Panc1 (cell line): ENCODE measurements around the gene COL23A1. TPM values are rescaled to one million over a fixed set of nuclear protein-coding genes. Genes with fewer than 3 reads are reported as not detected.

Experiments used
- ATAC-seq: fragments of 200-7000 bp; cut with Tn5 transposase; 2 replicates; pipeline ENCODE4 v1.9.1; 2020; ENCODE audit warnings: mild to moderate bottlenecking, moderate library complexity
- BruUV-seq: library from RNA; stranded (reverse); fragments of 400-500 nt; replicated peaks from 2 replicates; lab custom pipeline; 2021; lab: Mats Ljungman, UMichigan
- CTCF ChIA-PET: fragments of 300-600 bp; sonication (Branson Sonifier 250); formaldehyde crosslinking; loops from one replicate; lab custom pipeline; 2022; ENCODE audit warnings: antibody characterized with exemption; lab: Charles Lee
- POLR2A ChIA-PET: fragments of 300-600 bp; sonication (Branson Sonifier 250); formaldehyde crosslinking; loops from one replicate; lab custom pipeline; 2022; ENCODE audit warnings: antibody characterized with exemption; lab: Charles Lee
- DNase-seq: peaks from one replicate; pipeline ENCODE4 v3.0.0-alpha.2; 2010; ENCODE audit warnings: low read depth, low spot score
- H3K27ac ChIP-seq: 2 replicates; pipeline ENCODE4 v1.5.1; 2011; ENCODE audit warnings: mild to moderate bottlenecking, low read length, inconsistent platforms
- H3K27me3 ChIP-seq: fragments of 200-500 bp; sonication (Bioruptor generic); 2 replicates; pipeline ENCODE4 v1.6.0; 2014; ENCODE audit warnings: low read length, inconsistent platforms; ENCODE audit not compliant: control insufficient read depth, insufficient read depth
- H3K36me3 ChIP-seq: fragments of 200-500 bp; sonication (Bioruptor generic); 2 replicates; pipeline ENCODE4 v1.5.1; 2014; ENCODE audit warnings: inconsistent platforms, mild to moderate bottlenecking, low read length, moderate library complexity; ENCODE audit not compliant: control insufficient read depth, insufficient read depth
- H3K4me1 ChIP-seq: 2 replicates; pipeline ENCODE4 v1.5.1; 2011; ENCODE audit warnings: inconsistent platforms, mild to moderate bottlenecking, low read length, moderate library complexity; ENCODE audit not compliant: control insufficient read depth, insufficient read depth
- H3K4me3 ChIP-seq, 2 experiments: 2 replicates each; pipeline ENCODE4 v1.5.1; 2011 to 2012; ENCODE audit warnings: low read depth in 2 of 2, low read length in 2 of 2, mild to moderate bottlenecking in 2 of 2, inconsistent platforms in 1 of 2, moderate library complexity in 1 of 2
- H3K9me3 ChIP-seq: fragments of 200-500 bp; sonication (Bioruptor generic); 2 replicates; pipeline ENCODE4 v1.5.1; 2014; ENCODE audit warnings: low read depth, mild to moderate bottlenecking, inconsistent platforms, low read length, moderate library complexity; ENCODE audit not compliant: control insufficient read depth, insufficient read depth
- POLR2AphosphoS5 ChIP-seq: IDR thresholded peaks from 2 replicates; pipeline ENCODE4 v1.6.1; 2012; ENCODE audit warnings: mild to moderate bottlenecking, low read depth, low read length, moderate library complexity
- TCF7L2 ChIP-seq: IDR thresholded peaks from 2 replicates; pipeline ENCODE4 v1.6.1; 2011; ENCODE audit warnings: mild to moderate bottlenecking, low read depth, low read length, inconsistent platforms
- in situ Hi-C: cut with HindIII; loops from 2 replicates; pipeline ENCODE4 v1.10.0; 2016; ENCODE audit warnings: low sequenced_read_pairs, low pct_unique_long_range_greater_than_20kb
- intact Hi-C: fragments of 100-400 bp; cut with micrococcal nuclease; formaldehyde crosslinking; loops from one replicate; pipeline ENCODE4 v1.10.0; 2022; ENCODE audit not compliant: unreplicated experiment
- total RNA-seq: library from RNA; stranded (reverse); gene quantifications from one replicate; pipeline ENCODE4 v1.2.1, GENCODE V29; 2021; ENCODE audit not compliant: unreplicated experiment
- TF ChIP-seq, protein P1 (sequence below): fragments of 450-650 bp; IDR thresholded peaks from 2 replicates; pipeline ENCODE4 v1.5.1; 2017; ENCODE audit warnings: mild to moderate bottlenecking
- TF ChIP-seq, protein P2 (sequence below), 2 experiments: IDR thresholded peaks; 2 replicates each; pipeline ENCODE4 v1.6.1; 2011 to 2012; ENCODE audit warnings: low read depth in 2 of 2, control low read depth in 1 of 2, low read length in 1 of 2, mild to moderate bottlenecking in 1 of 2, moderate library complexity in 1 of 2; ENCODE audit not compliant: insufficient read depth in 1 of 2

Gene COL23A1
- total RNA-seq, 1 experiment from 2014 or later = 0.05 TPM

DNA sequence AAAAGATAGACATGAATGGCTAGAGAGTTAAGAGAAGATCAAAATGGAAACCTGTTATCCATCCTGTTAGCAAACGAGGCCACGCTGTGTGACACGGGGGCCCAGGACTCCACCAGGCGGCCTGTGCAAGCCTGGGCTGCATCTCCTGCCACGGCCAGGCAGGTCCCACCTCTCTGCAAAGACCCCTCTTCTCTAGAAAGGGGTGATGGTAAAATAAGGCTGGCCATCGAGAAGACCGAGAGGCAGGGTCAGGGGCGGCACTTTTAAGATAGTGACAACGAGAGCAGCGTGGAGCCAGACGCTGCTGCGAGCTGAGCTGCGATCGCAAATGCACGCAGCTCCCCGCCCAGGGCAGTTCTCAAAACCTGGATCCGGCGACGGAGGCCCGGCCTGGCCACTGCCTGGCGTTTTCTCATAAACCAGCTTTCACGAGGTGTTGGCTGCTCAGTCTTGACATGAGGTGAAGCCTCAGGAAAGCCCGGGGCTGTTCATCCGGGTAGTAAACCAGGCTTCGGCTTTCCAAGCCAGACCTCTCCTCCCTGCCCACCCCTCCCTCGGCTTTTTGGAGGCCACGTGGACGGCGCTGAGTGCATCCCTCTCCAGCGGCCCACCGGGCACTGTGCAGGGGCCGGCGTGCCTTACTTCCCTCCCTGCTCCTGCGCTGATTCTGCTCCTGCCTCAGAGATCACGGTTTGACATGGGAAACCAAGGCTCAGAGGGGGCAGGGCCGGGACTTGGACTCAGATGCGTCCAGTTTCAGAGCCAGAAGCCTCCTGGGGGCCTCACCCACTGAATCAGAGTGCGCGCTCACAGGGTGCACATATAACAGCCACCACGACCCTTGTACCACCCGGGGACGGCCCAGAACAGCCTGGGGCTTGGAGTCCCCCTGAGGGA is 206.0 kb downstream of the COL23A1 start:
- ChIA-PET CTCF (no interaction called here), POLR2A (no interaction called here)
- H3K4me3 ChIP-seq = no peak overlapping the region
- H3K27me3 ChIP-seq = no peaks in the 10 kb centered on the region
- intact Hi-C loops (no loop called here), in situ Hi-C loops (no loop called here)
- ATAC-seq = no peak
- H3K36me3 ChIP-seq = no peaks in the 10 kb centered on the region
- DNase-seq = no peak
- H3K9me3 ChIP-seq = no peaks in the 10 kb centered on the region
- H3K4me1 ChIP-seq = no peaks in the 10 kb centered on the region
- BruUV-seq = no TSS peak
- no peak overlapping the region for H3K27ac ChIP-seq
- TF ChIP-seq, protein P1, sequence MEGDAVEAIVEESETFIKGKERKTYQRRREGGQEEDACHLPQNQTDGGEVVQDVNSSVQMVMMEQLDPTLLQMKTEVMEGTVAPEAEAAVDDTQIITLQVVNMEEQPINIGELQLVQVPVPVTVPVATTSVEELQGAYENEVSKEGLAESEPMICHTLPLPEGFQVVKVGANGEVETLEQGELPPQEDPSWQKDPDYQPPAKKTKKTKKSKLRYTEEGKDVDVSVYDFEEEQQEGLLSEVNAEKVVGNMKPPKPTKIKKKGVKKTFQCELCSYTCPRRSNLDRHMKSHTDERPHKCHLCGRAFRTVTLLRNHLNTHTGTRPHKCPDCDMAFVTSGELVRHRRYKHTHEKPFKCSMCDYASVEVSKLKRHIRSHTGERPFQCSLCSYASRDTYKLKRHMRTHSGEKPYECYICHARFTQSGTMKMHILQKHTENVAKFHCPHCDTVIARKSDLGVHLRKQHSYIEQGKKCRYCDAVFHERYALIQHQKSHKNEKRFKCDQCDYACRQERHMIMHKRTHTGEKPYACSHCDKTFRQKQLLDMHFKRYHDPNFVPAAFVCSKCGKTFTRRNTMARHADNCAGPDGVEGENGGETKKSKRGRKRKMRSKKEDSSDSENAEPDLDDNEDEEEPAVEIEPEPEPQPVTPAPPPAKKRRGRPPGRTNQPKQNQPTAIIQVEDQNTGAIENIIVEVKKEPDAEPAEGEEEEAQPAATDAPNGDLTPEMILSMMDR = no peak
- no peak for TF ChIP-seq POLR2AphosphoS5
- TF ChIP-seq TCF7L2 = no peak
- TF ChIP-seq, protein P2, sequence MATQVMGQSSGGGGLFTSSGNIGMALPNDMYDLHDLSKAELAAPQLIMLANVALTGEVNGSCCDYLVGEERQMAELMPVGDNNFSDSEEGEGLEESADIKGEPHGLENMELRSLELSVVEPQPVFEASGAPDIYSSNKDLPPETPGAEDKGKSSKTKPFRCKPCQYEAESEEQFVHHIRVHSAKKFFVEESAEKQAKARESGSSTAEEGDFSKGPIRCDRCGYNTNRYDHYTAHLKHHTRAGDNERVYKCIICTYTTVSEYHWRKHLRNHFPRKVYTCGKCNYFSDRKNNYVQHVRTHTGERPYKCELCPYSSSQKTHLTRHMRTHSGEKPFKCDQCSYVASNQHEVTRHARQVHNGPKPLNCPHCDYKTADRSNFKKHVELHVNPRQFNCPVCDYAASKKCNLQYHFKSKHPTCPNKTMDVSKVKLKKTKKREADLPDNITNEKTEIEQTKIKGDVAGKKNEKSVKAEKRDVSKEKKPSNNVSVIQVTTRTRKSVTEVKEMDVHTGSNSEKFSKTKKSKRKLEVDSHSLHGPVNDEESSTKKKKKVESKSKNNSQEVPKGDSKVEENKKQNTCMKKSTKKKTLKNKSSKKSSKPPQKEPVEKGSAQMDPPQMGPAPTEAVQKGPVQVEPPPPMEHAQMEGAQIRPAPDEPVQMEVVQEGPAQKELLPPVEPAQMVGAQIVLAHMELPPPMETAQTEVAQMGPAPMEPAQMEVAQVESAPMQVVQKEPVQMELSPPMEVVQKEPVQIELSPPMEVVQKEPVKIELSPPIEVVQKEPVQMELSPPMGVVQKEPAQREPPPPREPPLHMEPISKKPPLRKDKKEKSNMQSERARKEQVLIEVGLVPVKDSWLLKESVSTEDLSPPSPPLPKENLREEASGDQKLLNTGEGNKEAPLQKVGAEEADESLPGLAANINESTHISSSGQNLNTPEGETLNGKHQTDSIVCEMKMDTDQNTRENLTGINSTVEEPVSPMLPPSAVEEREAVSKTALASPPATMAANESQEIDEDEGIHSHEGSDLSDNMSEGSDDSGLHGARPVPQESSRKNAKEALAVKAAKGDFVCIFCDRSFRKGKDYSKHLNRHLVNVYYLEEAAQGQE (IDR thresholded peaks at IDR 0.05; ENCODE audit: insufficient read depth in 1 of 2, low read depth in 2 of 2, low read length in 1 of 2) = no peak

DNA sequence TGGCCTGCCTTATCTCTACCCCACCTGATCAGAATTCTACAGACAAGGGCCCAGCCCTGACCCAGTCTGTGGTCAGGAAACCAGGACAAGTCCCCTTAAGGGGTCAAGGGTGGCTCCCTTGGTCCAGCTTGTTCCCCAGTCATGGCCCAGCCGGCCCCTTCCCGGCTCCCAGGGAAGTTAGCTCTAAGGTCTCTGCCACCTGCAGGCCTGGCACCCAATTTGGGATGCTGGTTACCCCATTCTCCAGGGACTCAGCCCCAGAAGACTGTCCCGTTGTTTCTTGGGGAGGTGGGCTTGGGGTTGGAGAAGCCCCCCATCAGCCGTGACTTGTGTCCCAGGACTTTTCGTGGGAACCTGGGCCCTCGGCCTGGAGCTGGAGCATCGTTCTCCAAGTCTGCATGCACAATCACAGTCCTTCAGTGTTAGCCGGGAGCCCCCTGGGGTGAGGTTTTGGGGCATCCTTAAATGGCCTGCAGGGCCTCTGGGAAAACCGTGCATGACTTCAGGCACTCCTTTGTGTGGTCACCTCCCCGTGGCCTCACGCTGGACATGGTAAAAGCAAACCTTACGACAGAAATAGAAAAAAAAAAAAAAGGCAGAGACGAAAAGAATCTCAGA is 206.8 kb downstream of the COL23A1 start:
- Histone ChIP-seq H3K4me3 (no peak overlapping the region), H3K27me3 (no peaks in the 10 kb centered on the region), H3K27ac (no peak overlapping the region), H3K4me1 (no peaks in the 10 kb centered on the region), H3K9me3 (no peaks in the 10 kb centered on the region), H3K36me3 (no peaks in the 10 kb centered on the region)
- DNase-seq (no peak), ATAC-seq (no peak)
- no TSS peak for BruUV-seq
- ChIA-PET POLR2A (no interaction called here), CTCF (no interaction called here)
- TF ChIP-seq, protein P1 = no peak
- TF ChIP-seq, protein P2 (IDR thresholded peaks at IDR 0.05; ENCODE audit: insufficient read depth in 1 of 2, low read depth in 2 of 2, low read length in 1 of 2) = no peak
- no peak for TF ChIP-seq TCF7L2
- intact Hi-C loops = no loop called here
- in situ Hi-C loops = no loop called here
